OCI-LY1 (cell line): ENCODE results near the gene NALCN.

Experiments used
- H2AFZ ChIP-seq: fragments of 200-600 bp; sonication (generic), shearing (Covaris generic); 2 replicates; pipeline ENCODE4 v1.6.0; 2014; ENCODE audit warnings: antibody characterized with exemption, mild to moderate bottlenecking, low read length
- H3F3A ChIP-seq: fragments of 200-600 bp; sonication (generic), shearing (Covaris generic); 2 replicates; pipeline ENCODE4 v1.6.0; 2014; ENCODE audit warnings: mild to moderate bottlenecking, antibody characterized with exemption, low read length, moderate library complexity; ENCODE audit not compliant: insufficient read depth
- H3K27ac ChIP-seq: fragments of 200-600 bp; sonication (generic); 2 replicates; pipeline ENCODE4 v1.5.1; 2014; ENCODE audit warnings: low read length, mixed run types, mild to moderate bottlenecking, low read depth; ENCODE audit not compliant: poor library complexity, severe bottlenecking
- H3K27me3 ChIP-seq: fragments of 200-600 bp; sonication (generic); 2 replicates; pipeline ENCODE4 v1.6.0; 2014; ENCODE audit warnings: antibody characterized with exemption, mild to moderate bottlenecking, low read length, moderate library complexity; ENCODE audit not compliant: insufficient read depth
- H3K36me3 ChIP-seq: fragments of 200-600 bp; sonication (generic); 2 replicates; pipeline ENCODE4 v1.6.1; 2014; ENCODE audit warnings: mild to moderate bottlenecking, antibody characterized with exemption, low read length, moderate library complexity, mixed read lengths; ENCODE audit not compliant: insufficient read depth
- H3K4me1 ChIP-seq: fragments of 200-600 bp; sonication (generic); 2 replicates; pipeline ENCODE4 v1.5.1; 2014; ENCODE audit warnings: mild to moderate bottlenecking, low read length, moderate library complexity; ENCODE audit not compliant: insufficient read depth, severe bottlenecking
- H3K4me2 ChIP-seq: fragments of 200-600 bp; sonication (generic), shearing (Covaris generic); 2 replicates; pipeline ENCODE4 v1.6.1; 2014; ENCODE audit warnings: low read length
- H3K4me3 ChIP-seq: fragments of 200-600 bp; sonication (generic); 2 replicates; pipeline ENCODE4 v1.5.1; 2014; ENCODE audit warnings: low read length, low read depth, mild to moderate bottlenecking, mixed read lengths; ENCODE audit not compliant: poor library complexity, severe bottlenecking
- H3K79me2 ChIP-seq: fragments of 200-600 bp; shearing (Covaris generic); 2 replicates; pipeline ENCODE4 v1.6.1; 2016; ENCODE audit warnings: mixed run types, low read length, mixed read lengths; ENCODE audit not compliant: insufficient read depth
- H3K9ac ChIP-seq: fragments of 200-600 bp; sonication (generic), shearing (Covaris generic); 2 replicates; pipeline ENCODE4 v1.6.1; 2014; ENCODE audit warnings: mild to moderate bottlenecking, low read length, mixed read lengths
- H3K9me2 ChIP-seq: fragments of 200-600 bp; sonication (generic), shearing (Covaris generic); 2 replicates; pipeline ENCODE4 v1.6.1; 2014; ENCODE audit warnings: low read depth, mild to moderate bottlenecking, low read length, mixed read lengths
- H3K9me3 ChIP-seq: fragments of 200-600 bp; shearing (Covaris generic); 2 replicates; pipeline ENCODE4 v1.6.1; 2014; ENCODE audit warnings: low read length, mixed read lengths
- H4K20me1 ChIP-seq: fragments of 200-600 bp; sonication (generic), shearing (Covaris generic); 2 replicates; pipeline ENCODE4 v1.6.0; 2016; ENCODE audit warnings: mild to moderate bottlenecking, low read length; ENCODE audit not compliant: insufficient read depth
- EZH2 ChIP-seq: fragments of 200-600 bp; sonication (generic), shearing (Covaris generic); IDR thresholded peaks from 2 replicates; pipeline ENCODE4 v1.8.0; 2017; ENCODE audit warnings: borderline replicate concordance, mixed run types, mild to moderate bottlenecking, antibody characterized with exemption, low read length, moderate library complexity, mixed read lengths
- TF ChIP-seq, protein P1 (sequence below): fragments of 200-600 bp; sonication (generic), shearing (Covaris generic); IDR thresholded peaks from 2 replicates; pipeline ENCODE4 v1.5.1; 2017; ENCODE audit warnings: mild to moderate bottlenecking, antibody characterized with exemption, low read length, moderate library complexity, mixed read lengths

The NALCN gene

DNA sequence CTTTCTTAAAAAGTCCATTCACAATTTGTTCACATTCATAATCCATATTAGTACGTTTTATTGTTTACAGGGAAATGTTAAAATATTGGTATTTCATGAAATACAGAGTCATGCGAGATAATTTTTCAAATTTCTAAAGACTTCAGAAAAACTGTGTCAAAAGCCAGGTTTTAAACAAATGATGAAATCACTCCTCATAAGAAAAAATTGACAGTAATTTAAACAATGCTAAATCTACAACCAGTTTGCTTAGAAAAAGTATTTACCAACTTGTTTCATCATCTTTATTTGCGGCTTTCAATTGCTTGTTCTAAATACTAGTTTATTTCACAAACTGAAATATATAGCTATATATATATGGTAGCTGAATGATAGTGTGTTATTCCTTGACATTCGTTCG lies 1.2 kb upstream of the NALCN start:
- H2AFZ ChIP-seq = no peak overlapping the region
- H3K9ac ChIP-seq = no peak overlapping the region
- no peak overlapping the region for H3K27ac ChIP-seq

DNA sequence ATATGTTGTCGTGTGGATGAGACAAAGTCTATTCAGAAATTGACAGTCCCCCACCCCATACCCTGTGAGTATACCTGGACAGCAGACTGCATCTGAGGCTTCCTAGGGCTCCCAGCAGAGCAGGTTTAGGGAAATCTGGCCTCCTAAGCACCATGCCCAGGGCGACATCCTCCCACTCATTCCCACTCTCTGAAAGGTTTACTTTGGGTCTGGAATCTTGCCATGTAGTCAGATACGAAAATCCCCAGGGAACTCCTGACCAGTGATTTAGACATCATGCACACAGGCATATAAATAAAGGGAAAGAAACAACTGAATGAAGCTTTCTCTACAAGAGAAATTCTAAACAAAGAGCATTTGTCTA lies 717 bp upstream of the NALCN start:
- H3K9me2 ChIP-seq = no peaks in the 10 kb centered on the region
- H3K27ac ChIP-seq = no peak overlapping the region
- no peaks in the 10 kb centered on the region for H3K79me2 ChIP-seq
- H3K9ac ChIP-seq = no peak overlapping the region
- no peak overlapping the region for H2AFZ ChIP-seq
- H4K20me1 ChIP-seq = no peaks in the 10 kb centered on the region
- no peak overlapping the region for H3K4me3 ChIP-seq
- no peaks in the 10 kb centered on the region for H3K9me3 ChIP-seq
- no peak overlapping the region for H3K4me2 ChIP-seq
- H3F3A ChIP-seq = no peaks in the 10 kb centered on the region
- H3K27me3 ChIP-seq = no peaks in the 10 kb centered on the region
- no peaks in the 10 kb centered on the region for H3K4me1 ChIP-seq
- H3K36me3 ChIP-seq = no peaks in the 10 kb centered on the region
- TF ChIP-seq, protein P1, sequence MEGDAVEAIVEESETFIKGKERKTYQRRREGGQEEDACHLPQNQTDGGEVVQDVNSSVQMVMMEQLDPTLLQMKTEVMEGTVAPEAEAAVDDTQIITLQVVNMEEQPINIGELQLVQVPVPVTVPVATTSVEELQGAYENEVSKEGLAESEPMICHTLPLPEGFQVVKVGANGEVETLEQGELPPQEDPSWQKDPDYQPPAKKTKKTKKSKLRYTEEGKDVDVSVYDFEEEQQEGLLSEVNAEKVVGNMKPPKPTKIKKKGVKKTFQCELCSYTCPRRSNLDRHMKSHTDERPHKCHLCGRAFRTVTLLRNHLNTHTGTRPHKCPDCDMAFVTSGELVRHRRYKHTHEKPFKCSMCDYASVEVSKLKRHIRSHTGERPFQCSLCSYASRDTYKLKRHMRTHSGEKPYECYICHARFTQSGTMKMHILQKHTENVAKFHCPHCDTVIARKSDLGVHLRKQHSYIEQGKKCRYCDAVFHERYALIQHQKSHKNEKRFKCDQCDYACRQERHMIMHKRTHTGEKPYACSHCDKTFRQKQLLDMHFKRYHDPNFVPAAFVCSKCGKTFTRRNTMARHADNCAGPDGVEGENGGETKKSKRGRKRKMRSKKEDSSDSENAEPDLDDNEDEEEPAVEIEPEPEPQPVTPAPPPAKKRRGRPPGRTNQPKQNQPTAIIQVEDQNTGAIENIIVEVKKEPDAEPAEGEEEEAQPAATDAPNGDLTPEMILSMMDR = no peak
- TF ChIP-seq EZH2 = no peak

More for the DNA sequence above, 1.2 kb upstream of the NALCN start:
- no peaks in the 10 kb centered on the region for H3K9me2 ChIP-seq
- H3K9me3 ChIP-seq = no peaks in the 10 kb centered on the region
- TF ChIP-seq, protein P1 = no peak
- TF ChIP-seq EZH2 = no peak
- H3K27me3 ChIP-seq = no peaks in the 10 kb centered on the region
- H3K4me3 ChIP-seq = no peak overlapping the region
- H4K20me1 ChIP-seq = no peaks in the 10 kb centered on the region
- no peaks in the 10 kb centered on the region for H3K36me3 ChIP-seq
- H3K4me1 ChIP-seq = no peaks in the 10 kb centered on the region
- H3F3A ChIP-seq = no peaks in the 10 kb centered on the region
- H3K4me2 ChIP-seq = no peak overlapping the region
- no peaks in the 10 kb centered on the region for H3K79me2 ChIP-seq

DNA sequence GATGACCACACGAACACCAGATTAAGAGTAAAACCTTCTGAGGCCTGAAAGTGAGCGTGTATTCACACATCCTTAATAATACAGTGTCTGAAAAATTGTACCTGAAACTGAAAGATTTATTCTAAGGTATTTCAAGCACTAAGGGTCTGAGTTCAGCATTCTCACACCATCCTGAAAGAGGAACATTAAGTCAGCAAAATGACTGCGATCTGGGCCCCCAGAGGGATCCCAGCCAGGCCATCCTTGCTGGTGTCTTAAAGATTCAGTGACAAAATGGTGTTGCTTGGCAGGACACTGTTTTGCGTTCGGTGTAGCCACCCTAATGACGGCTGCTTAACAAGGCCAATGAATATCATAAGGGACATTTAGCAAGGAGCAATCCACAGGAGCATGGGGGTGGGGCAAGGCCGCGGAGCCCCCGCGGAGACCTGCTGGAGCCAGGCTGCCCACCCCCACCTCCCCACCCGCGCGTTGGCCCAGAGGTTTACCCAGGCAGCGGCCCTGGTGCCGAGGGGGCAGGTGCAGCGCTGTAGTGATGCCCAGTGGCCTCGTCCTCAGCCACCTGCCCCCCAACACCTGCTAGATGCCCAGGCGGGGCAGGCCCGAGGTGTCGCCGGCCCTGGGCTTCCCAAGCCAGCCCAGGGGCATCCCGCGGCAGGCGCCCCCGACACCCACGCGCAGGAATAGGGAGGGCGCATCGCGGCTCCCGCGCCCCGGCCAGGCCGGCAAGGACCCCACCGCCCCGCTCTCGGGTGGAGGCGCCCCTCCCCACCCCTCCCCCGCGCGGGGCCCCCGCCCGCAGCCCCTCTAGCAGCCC lies 742 bp downstream of the NALCN start:
- H3F3A ChIP-seq = no peaks in the 10 kb centered on the region
- no peaks in the 10 kb centered on the region for H3K9me2 ChIP-seq
- H3K9ac ChIP-seq = no peak overlapping the region
- no peak overlapping the region for H2AFZ ChIP-seq
- no peak overlapping the region for H3K27ac ChIP-seq
- no peaks in the 10 kb centered on the region for H3K27me3 ChIP-seq
- H3K4me3 ChIP-seq = no peak overlapping the region
- no peak overlapping the region for H3K4me2 ChIP-seq
- no peaks in the 10 kb centered on the region for H3K9me3 ChIP-seq
- H3K4me1 ChIP-seq = no peaks in the 10 kb centered on the region
- no peak for TF ChIP-seq EZH2
- TF ChIP-seq, protein P1 = no peak
- H3K79me2 ChIP-seq = no peaks in the 10 kb centered on the region
- H4K20me1 ChIP-seq = no peaks in the 10 kb centered on the region
- no peaks in the 10 kb centered on the region for H3K36me3 ChIP-seq
